Activated naive CD4-positive, alpha-beta T cell treated with anti-CD3 and anti-CD28 coated beads, Interleukin-2, amount 50 U/mL, for 24 hours (primary cell): ENCODE data around the gene PCDHA2.
"Not testable (repeated sequence)": the region's sequence is repeated elsewhere in the genome, so short reads cannot be mapped to it uniquely, and the experiment has no call there.

Experiments
- H3K27ac Mint-ChIP-seq: one replicate; pipeline ENCODE4 v1.8.0; 2021; ENCODE audit warnings: mild to moderate bottlenecking, mixed read lengths
- H3K27me3 Mint-ChIP-seq: one replicate; pipeline ENCODE4 v1.8.0; 2021; ENCODE audit warnings: mixed read lengths
- H3K36me3 Mint-ChIP-seq: one replicate; pipeline ENCODE4 v1.8.0; 2021; ENCODE audit warnings: mixed read lengths
- H3K4me1 Mint-ChIP-seq: one replicate; pipeline ENCODE4 v1.8.0; 2021; ENCODE audit warnings: mixed read lengths
- H3K4me3 Mint-ChIP-seq: one replicate; pipeline ENCODE4 v1.8.0; 2021; ENCODE audit warnings: mild to moderate bottlenecking, mixed read lengths
- H3K9me3 Mint-ChIP-seq: one replicate; pipeline ENCODE4 v1.8.0; 2021; ENCODE audit warnings: mixed read lengths

PCDHA2 gene

GRCh38 chr5:140802381-140802780, 7.7 kb downstream of the PCDHA2 start:
- not testable (repeated sequence) for H3K4me1 Mint-ChIP-seq, H3K27ac Mint-ChIP-seq, H3K4me3 Mint-ChIP-seq
- H3K27me3 Mint-ChIP-seq = peaks cover 33% of the 10 kb centered on the region
- H3K36me3 Mint-ChIP-seq = peaks cover 16% of the 10 kb centered on the region
- peaks cover 26% of the 10 kb centered on the region for H3K9me3 Mint-ChIP-seq

GRCh38 chr5:140802781-140803271, 8.2 kb downstream of the PCDHA2 start:
- Mint-ChIP-seq H3K4me1 (no peaks in the 10 kb centered on the region), H3K27me3 (peaks cover 34% of the 10 kb centered on the region), H3K9me3 (peaks cover 26% of the 10 kb centered on the region), H3K27ac (no peak overlapping the region), H3K36me3 (peaks cover 15% of the 10 kb centered on the region), H3K4me3 (no peak overlapping the region)

- Mint-ChIP-seq H3K27me3 (peaks cover 27% of the 10 kb centered on the region), H3K4me1 (no peaks in the 10 kb centered on the region), H3K36me3 (peaks cover 12% of the 10 kb centered on the region), H3K9me3 (peaks cover 20% of the 10 kb centered on the region), H3K4me3 (no peak within 1 kb of the TSS), H3K27ac (no peak within 1 kb of the TSS)
Measured at GRCh38 chr5:140806834-140807775, 12.5 kb downstream of the PCDHA2 start, which contains the start of gene PCDHA4. TSS of gene PCDHA4 (plus strand) at chr5:140807068.

- not testable (repeated sequence) for H3K4me3 Mint-ChIP-seq, H3K4me1 Mint-ChIP-seq, H3K27ac Mint-ChIP-seq
- Mint-ChIP-seq H3K9me3 (peaks cover 30% of the 10 kb centered on the region), H3K27me3 (peaks cover 32% of the 10 kb centered on the region), H3K36me3 (peaks cover 15% of the 10 kb centered on the region)
Measured at GRCh38 chr5:140808241-140808888, 13.7 kb downstream of the PCDHA2 start.

DNA sequence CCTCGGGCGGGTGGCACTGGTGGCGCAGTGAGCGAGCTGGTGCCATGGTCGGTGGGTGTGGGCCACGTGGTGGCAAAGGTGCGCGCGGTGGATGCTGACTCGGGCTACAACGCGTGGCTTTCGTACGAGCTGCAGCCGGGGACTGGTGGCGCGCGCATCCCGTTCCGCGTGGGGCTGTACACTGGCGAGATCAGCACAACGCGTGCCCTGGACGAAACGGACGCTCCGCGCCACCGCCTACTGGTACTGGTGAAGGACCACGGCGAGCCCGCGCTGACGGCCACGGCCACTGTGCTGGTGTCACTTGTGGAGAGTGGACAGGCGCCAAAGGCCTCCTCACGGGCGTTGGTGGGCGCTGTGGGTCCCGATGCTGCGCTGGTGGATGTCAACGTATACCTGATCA, 14.2 kb downstream of the PCDHA2 start:
- Mint-ChIP-seq H3K4me3 (no peak overlapping the region), H3K27me3 (peaks cover 28% of the 10 kb centered on the region), H3K9me3 (peaks cover 25% of the 10 kb centered on the region), H3K4me1 (no peaks in the 10 kb centered on the region), H3K36me3 (peaks cover 14% of the 10 kb centered on the region), H3K27ac (no peak overlapping the region)

- H3K4me3 Mint-ChIP-seq = no peak within 1 kb of the TSS
- H3K36me3 Mint-ChIP-seq = peaks cover 4% of the 10 kb centered on the region
- H3K27ac Mint-ChIP-seq = no peak within 1 kb of the TSS
- peaks cover 13% of the 10 kb centered on the region for H3K9me3 Mint-ChIP-seq
- H3K27me3 Mint-ChIP-seq = peaks cover 26% of the 10 kb centered on the region
- no peaks in the 10 kb centered on the region for H3K4me1 Mint-ChIP-seq
Measured at GRCh38 chr5:140821375-140822280, 27.0 kb downstream of the PCDHA2 start, which contains the start of gene PCDHA5. TSS of gene PCDHA5 (plus strand) at chr5:140821613.

DNA sequence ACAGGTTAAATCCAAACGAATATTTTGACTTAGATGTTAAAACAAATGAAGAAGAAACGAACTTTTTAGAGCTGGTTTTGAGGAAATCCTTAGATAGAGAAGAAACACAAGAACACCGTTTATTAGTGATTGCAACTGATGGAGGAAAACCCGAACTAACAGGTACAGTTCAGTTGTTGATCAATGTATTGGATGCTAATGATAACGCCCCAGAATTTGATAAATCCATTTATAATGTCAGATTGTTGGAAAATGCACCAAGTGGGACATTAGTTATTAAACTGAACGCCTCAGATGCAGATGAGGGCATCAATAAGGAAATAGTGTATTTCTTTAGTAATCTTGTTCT, 27.6 kb downstream of the PCDHA2 start:
- H3K4me3 Mint-ChIP-seq = no peak overlapping the region
- no peaks in the 10 kb centered on the region for H3K4me1 Mint-ChIP-seq
- H3K27ac Mint-ChIP-seq = no peak overlapping the region
- peaks cover 6% of the 10 kb centered on the region for H3K36me3 Mint-ChIP-seq
- peaks cover 31% of the 10 kb centered on the region for H3K27me3 Mint-ChIP-seq
- H3K9me3 Mint-ChIP-seq = peaks cover 19% of the 10 kb centered on the region

- H3K9me3 Mint-ChIP-seq = peaks cover 13% of the 10 kb centered on the region
- not testable (repeated sequence) for H3K4me3 Mint-ChIP-seq, H3K36me3 Mint-ChIP-seq, H3K4me1 Mint-ChIP-seq, H3K27ac Mint-ChIP-seq
- peaks cover 32% of the 10 kb centered on the region for H3K27me3 Mint-ChIP-seq
Measured at GRCh38 chr5:140822969-140823368, 28.3 kb downstream of the PCDHA2 start.

GRCh38 chr5:140823475-140823874, 28.8 kb downstream of the PCDHA2 start:
- H3K9me3 Mint-ChIP-seq = peaks cover 11% of the 10 kb centered on the region
- H3K4me3 Mint-ChIP-seq = no peak overlapping the region
- H3K27ac Mint-ChIP-seq = no peak overlapping the region
- H3K4me1 Mint-ChIP-seq = no peaks in the 10 kb centered on the region
- peaks cover 8% of the 10 kb centered on the region for H3K36me3 Mint-ChIP-seq
- peaks cover 31% of the 10 kb centered on the region for H3K27me3 Mint-ChIP-seq

GRCh38 chr5:140827704-140828361, 33.2 kb downstream of the PCDHA2 start, which contains the start of gene PCDHA6:
TSS of gene PCDHA6 (plus strand) at chr5:140827960. CDS start at chr5:140828092, 132 bp downstream.
- H3K4me1 Mint-ChIP-seq = no peaks in the 10 kb centered on the region

DNA sequence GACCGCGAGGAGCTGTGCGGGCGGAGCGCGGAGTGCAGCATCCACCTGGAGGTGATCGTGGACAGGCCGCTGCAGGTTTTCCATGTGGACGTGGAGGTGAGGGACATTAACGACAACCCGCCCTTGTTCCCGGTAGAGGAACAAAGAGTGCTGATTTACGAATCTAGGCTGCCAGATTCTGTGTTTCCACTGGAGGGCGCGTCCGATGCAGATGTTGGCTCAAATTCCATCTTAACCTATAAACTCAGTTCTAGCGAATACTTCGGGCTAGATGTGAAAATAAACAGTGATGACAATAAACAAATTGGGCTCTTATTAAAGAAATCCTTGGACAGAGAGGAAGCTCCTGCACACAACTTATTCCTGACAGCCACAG, 33.7 kb downstream of the PCDHA2 start:
- Mint-ChIP-seq H3K4me3 (no peak overlapping the region), H3K4me1 (no peaks in the 10 kb centered on the region), H3K9me3 (peaks cover 21% of the 10 kb centered on the region), H3K36me3 (peaks cover 21% of the 10 kb centered on the region), H3K27me3 (peaks cover 47% of the 10 kb centered on the region), H3K27ac (no peak overlapping the region)

More at GRCh38 chr5:140827704-140828361, 33.2 kb downstream of the PCDHA2 start, which contains the start of gene PCDHA6:
- Mint-ChIP-seq H3K4me3 (no peak within 1 kb of the TSS), H3K9me3 (peaks cover 16% of the 10 kb centered on the region), H3K36me3 (peaks cover 18% of the 10 kb centered on the region), H3K27ac (no peak within 1 kb of the TSS), H3K27me3 (peaks cover 43% of the 10 kb centered on the region)

DNA sequence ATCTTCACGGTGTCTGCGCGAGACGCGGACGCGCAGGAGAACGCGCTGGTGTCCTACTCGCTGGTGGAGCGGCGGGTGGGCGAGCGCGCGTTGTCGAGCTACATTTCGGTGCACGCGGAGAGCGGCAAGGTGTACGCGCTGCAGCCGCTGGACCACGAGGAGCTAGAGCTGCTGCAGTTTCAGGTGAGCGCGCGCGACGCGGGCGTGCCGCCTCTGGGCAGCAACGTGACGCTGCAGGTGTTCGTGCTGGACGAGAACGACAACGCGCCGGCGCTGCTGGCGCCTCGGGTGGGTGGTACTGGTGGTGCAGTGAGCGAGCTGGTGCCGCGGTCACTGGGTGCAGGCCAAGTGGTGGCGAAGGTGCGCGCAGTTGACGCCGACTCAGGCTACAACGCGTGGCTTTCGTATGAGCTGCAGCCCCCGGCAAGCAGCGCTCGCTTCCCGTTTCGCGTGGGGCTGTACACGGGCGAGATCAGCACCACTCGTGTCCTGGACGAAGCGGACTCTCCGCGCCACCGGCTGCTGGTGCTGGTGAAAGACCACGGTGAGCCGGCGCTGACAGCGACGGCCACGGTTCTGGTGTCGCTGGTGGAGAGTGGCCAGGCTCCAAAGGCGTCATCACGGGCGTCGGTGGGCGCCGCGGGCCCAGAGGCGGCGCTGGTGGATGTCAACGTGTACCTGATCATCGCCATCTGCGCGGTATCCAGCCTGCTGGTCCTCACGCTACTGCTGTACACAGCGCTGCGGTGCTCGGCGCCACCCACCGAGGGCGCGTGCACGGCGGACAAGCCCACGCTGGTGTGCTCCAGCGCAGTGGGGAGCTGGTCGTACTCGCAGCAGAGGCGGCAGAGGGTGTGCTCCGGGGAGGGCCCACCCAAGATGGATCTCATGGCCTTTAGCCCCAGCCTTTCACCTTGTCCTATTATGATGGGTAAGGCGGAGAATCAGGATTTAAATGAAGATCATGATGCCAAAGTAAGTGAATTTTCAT, 35.2 kb downstream of the PCDHA2 start:
- H3K27me3 Mint-ChIP-seq = peaks cover 57% of the 10 kb centered on the region
- H3K4me1 Mint-ChIP-seq, H3K4me3 Mint-ChIP-seq, H3K27ac Mint-ChIP-seq: not testable (repeated sequence)
- peaks cover 24% of the 10 kb centered on the region for H3K36me3 Mint-ChIP-seq
- H3K9me3 Mint-ChIP-seq = peaks cover 25% of the 10 kb centered on the region

- peaks cover 36% of the 10 kb centered on the region for H3K27me3 Mint-ChIP-seq
- H3K4me1 Mint-ChIP-seq = no peaks in the 10 kb centered on the region
- no peak within 1 kb of the TSS for H3K27ac Mint-ChIP-seq
- peaks cover 13% of the 10 kb centered on the region for H3K36me3 Mint-ChIP-seq
- H3K4me3 Mint-ChIP-seq = no peak within 1 kb of the TSS
- H3K9me3 Mint-ChIP-seq = peaks cover 13% of the 10 kb centered on the region
Measured at GRCh38 chr5:140833993-140834392, 39.3 kb downstream of the PCDHA2 start, which contains the start of gene PCDHA7. TSS of gene PCDHA7 (plus strand) at chr5:140834269. CDS start at chr5:140834384, 115 bp downstream.
